HepG2 (cell line): ENCODE results near the gene PANK4. TPM values are rescaled to one million over a fixed set of nuclear protein-coding genes. Genes with fewer than 3 reads are reported as not detected.

Experiments used
- JUN ChIP-seq: sonication (generic); formaldehyde crosslinking; IDR thresholded peaks from 2 replicates; pipeline ENCODE4 v1.4.0; 2020; ENCODE audit warnings: mild to moderate bottlenecking, missing genetic modification reagents
- KDM5B ChIP-seq: sonication (generic); formaldehyde crosslinking; IDR thresholded peaks from 2 replicates; pipeline ENCODE4 v1.4.0; 2020; ENCODE audit warnings: missing genetic modification reagents, mild to moderate bottlenecking, borderline replicate concordance
- MIXL1 ChIP-seq: IDR thresholded peaks from 2 replicates; pipeline ENCODE4 v1.6.1; 2016
- MTA1 ChIP-seq: sonication (generic); formaldehyde crosslinking; IDR thresholded peaks from 2 replicates; pipeline ENCODE4 v1.4.0; 2020; ENCODE audit warnings: missing genetic modification reagents, mild to moderate bottlenecking, borderline replicate concordance
- SALL1 ChIP-seq: sonication (generic); formaldehyde crosslinking; IDR thresholded peaks from 2 replicates; pipeline ENCODE4 v1.8.0; 2022; ENCODE audit warnings: mild to moderate bottlenecking, missing genetic modification reagents
- SNAPC2 ChIP-seq: sonication (generic); formaldehyde crosslinking; IDR thresholded peaks from 2 replicates; pipeline ENCODE4 v1.8.1; 2022; ENCODE audit warnings: mild to moderate bottlenecking, missing genetic modification reagents
- ZC3H13 ChIP-seq: sonication (generic); formaldehyde crosslinking; IDR thresholded peaks from 2 replicates; pipeline ENCODE4 v1.8.1; 2023; ENCODE audit warnings: mild to moderate bottlenecking, missing genetic modification reagents, moderate library complexity
- ZNF136 ChIP-seq: sonication (generic); formaldehyde crosslinking; IDR thresholded peaks from 2 replicates; pipeline ENCODE4 v1.8.1; 2022; ENCODE audit warnings: low read depth, mild to moderate bottlenecking, moderate library complexity, missing genetic modification reagents
- ZNF547 ChIP-seq: sonication (generic); formaldehyde crosslinking; IDR thresholded peaks from 2 replicates; pipeline ENCODE4 v1.5.1; 2020; ENCODE audit warnings: mild to moderate bottlenecking, missing genetic modification reagents
- ZSCAN21 ChIP-seq: sonication (generic); formaldehyde crosslinking; IDR thresholded peaks from 2 replicates; pipeline ENCODE4 v1.8.0; 2022; ENCODE audit warnings: mild to moderate bottlenecking, missing genetic modification reagents, moderate library complexity, borderline replicate concordance
- ZZZ3 ChIP-seq: sonication (generic); formaldehyde crosslinking; IDR thresholded peaks from 2 replicates; pipeline ENCODE4 v1.4.0; 2020; ENCODE audit warnings: missing genetic modification reagents, mild to moderate bottlenecking, borderline replicate concordance
- polyA plus RNA-seq, 8 experiments: library from polyadenylated mRNA; depleted of rRNA in 3 of 8; stranded (reverse) in 7 of 8; unstranded in 1 of 8; fragments of >200 nt; fragmentation: Illumina TruSeq in 4 of 8; extraction: Trizol in 4 of 8; gene quantifications; 2 replicates each; pipeline versions ENCODE4 v1.2.1 to v1.2.3, GENCODE V29; 2011 to 2016; ENCODE audit warnings: low read depth in 4 of 8, missing spikeins in 1 of 8, mixed read lengths in 1 of 8; ENCODE audit not compliant: insufficient read depth in 1 of 8
- total RNA-seq, 5 experiments: library from RNA; depleted of rRNA; stranded (reverse); fragments of >200 nt; fragmentation: Illumina TruSeq; extraction: Trizol; gene quantifications; 2 replicates each; pipeline ENCODE4 v1.2.3, GENCODE V29; 2016; ENCODE audit warnings: low read depth in 1 of 5
- TF ChIP-seq, protein P1 (sequence below): sonication (generic); formaldehyde crosslinking; IDR thresholded peaks from 2 replicates; pipeline ENCODE4 v1.4.0; 2020; ENCODE audit warnings: mild to moderate bottlenecking, missing genetic modification reagents
- TF ChIP-seq, protein P2 (sequence below): sonication (generic); formaldehyde crosslinking; IDR thresholded peaks from 2 replicates; pipeline ENCODE4 v1.5.0; 2020; ENCODE audit warnings: missing genetic modification reagents, mild to moderate bottlenecking, borderline replicate concordance
- TF ChIP-seq, protein P3 (sequence below): sonication (generic); formaldehyde crosslinking; IDR thresholded peaks from 2 replicates; pipeline ENCODE4 v1.4.0; 2020; ENCODE audit warnings: missing genetic modification reagents, borderline replicate concordance
- TF ChIP-seq, protein P4 (sequence below): sonication (generic); formaldehyde crosslinking; IDR thresholded peaks from 2 replicates; pipeline ENCODE4 v1.5.0; 2020; ENCODE audit warnings: mild to moderate bottlenecking, missing genetic modification reagents, moderate library complexity
- TF ChIP-seq, protein P5 (sequence below), 2 experiments: sonication (generic) in 1 of 2; formaldehyde crosslinking in 1 of 2; IDR thresholded peaks; 2 replicates each; pipeline versions ENCODE4 v1.4.0 to v1.6.1; 2018 to 2020; ENCODE audit warnings: missing genetic modification reagents in 2 of 2, borderline replicate concordance in 1 of 2, low read depth in 1 of 2, mild to moderate bottlenecking in 1 of 2, missing biosample characterization in 1 of 2

PANK4 gene
- total and polyA plus RNA-seq, 2 of the 13 experiments (the other 11 are each of a cell fraction or from before 2014, with no cell fraction given) = 17.4 to 19.3 TPM

- TF ChIP-seq, protein P1, sequence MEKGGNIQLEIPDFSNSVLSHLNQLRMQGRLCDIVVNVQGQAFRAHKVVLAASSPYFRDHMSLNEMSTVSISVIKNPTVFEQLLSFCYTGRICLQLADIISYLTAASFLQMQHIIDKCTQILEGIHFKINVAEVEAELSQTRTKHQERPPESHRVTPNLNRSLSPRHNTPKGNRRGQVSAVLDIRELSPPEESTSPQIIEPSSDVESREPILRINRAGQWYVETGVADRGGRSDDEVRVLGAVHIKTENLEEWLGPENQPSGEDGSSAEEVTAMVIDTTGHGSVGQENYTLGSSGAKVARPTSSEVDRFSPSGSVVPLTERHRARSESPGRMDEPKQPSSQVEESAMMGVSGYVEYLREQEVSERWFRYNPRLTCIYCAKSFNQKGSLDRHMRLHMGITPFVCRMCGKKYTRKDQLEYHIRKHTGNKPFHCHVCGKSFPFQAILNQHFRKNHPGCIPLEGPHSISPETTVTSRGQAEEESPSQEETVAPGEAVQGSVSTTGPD (CRISPR knock-in tag) = peak; percentile 24; the same call in 1 of the 2 replicates
- TF ChIP-seq ZZZ3 (CRISPR knock-in tag) (no peak), SNAPC2 (CRISPR knock-in tag) (peak; percentile 60; the same call in 1 of the 2 replicates), ZNF547 (CRISPR knock-in tag) (no peak), MIXL1 (CRISPR knock-in tag) (no peak), SALL1 (peak; percentile 69; the same call in 1 of the 2 replicates), ZC3H13 (CRISPR knock-in tag) (no peak; the same call in 1 of the 2 replicates), ZSCAN21 (CRISPR knock-in tag) (peak; percentile 55; the same call in 1 of the 2 replicates), ZNF136 (CRISPR knock-in tag) (no peak), MTA1 (0 out of 2 replicates have a peak, but pooled peaks have one; percentile 18), JUN (CRISPR knock-in tag) (no peak), KDM5B (peak; percentile 52; the same call in 1 of the 2 replicates)
- TF ChIP-seq, protein P2, sequence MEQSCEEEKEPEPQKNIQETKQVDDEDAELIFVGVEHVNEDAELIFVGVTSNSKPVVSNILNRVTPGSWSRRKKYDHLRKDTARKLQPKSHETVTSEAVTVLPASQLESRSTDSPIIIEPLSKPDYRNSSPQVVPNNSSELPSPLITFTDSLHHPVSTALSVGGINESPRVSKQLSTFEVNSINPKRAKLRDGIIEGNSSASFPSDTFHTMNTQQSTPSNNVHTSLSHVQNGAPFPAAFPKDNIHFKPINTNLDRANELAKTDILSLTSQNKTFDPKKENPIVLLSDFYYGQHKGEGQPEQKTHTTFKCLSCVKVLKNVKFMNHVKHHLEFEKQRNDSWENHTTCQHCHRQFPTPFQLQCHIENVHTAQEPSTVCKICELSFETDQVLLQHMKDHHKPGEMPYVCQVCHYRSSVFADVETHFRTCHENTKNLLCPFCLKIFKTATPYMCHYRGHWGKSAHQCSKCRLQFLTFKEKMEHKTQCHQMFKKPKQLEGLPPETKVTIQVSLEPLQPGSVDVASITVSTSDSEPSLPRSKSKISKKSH (CRISPR knock-in tag) = 0 out of 2 replicates have a peak, but pooled peaks have one; percentile 56
- TF ChIP-seq, protein P3, sequence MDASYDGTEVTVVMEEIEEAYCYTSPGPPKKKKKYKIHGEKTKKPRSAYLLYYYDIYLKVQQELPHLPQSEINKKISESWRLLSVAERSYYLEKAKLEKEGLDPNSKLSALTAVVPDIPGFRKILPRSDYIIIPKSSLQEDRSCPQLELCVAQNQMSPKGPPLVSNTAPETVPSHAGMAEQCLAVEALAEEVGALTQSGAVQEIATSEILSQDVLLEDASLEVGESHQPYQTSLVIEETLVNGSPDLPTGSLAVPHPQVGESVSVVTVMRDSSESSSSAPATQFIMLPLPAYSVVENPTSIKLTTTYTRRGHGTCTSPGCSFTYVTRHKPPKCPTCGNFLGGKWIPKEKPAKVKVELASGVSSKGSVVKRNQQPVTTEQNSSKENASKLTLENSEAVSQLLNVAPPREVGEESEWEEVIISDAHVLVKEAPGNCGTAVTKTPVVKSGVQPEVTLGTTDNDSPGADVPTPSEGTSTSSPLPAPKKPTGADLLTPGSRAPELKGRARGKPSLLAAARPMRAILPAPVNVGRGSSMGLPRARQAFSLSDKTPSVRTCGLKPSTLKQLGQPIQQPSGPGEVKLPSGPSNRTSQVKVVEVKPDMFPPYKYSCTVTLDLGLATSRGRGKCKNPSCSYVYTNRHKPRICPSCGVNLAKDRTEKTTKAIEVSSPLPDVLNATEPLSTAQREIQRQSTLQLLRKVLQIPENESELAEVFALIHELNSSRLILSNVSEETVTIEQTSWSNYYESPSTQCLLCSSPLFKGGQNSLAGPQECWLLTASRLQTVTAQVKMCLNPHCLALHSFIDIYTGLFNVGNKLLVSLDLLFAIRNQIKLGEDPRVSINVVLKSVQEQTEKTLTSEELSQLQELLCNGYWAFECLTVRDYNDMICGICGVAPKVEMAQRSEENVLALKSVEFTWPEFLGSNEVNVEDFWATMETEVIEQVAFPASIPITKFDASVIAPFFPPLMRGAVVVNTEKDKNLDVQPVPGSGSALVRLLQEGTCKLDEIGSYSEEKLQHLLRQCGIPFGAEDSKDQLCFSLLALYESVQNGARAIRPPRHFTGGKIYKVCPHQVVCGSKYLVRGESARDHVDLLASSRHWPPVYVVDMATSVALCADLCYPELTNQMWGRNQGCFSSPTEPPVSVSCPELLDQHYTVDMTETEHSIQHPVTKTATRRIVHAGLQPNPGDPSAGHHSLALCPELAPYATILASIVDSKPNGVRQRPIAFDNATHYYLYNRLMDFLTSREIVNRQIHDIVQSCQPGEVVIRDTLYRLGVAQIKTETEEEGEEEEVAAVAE = 0 out of 2 replicates have a peak, but pooled peaks have one; percentile 10
- TF ChIP-seq, protein P4, sequence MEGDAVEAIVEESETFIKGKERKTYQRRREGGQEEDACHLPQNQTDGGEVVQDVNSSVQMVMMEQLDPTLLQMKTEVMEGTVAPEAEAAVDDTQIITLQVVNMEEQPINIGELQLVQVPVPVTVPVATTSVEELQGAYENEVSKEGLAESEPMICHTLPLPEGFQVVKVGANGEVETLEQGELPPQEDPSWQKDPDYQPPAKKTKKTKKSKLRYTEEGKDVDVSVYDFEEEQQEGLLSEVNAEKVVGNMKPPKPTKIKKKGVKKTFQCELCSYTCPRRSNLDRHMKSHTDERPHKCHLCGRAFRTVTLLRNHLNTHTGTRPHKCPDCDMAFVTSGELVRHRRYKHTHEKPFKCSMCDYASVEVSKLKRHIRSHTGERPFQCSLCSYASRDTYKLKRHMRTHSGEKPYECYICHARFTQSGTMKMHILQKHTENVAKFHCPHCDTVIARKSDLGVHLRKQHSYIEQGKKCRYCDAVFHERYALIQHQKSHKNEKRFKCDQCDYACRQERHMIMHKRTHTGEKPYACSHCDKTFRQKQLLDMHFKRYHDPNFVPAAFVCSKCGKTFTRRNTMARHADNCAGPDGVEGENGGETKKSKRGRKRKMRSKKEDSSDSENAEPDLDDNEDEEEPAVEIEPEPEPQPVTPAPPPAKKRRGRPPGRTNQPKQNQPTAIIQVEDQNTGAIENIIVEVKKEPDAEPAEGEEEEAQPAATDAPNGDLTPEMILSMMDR (CRISPR knock-in tag) = peak; percentile 35
- TF ChIP-seq, protein P5, sequence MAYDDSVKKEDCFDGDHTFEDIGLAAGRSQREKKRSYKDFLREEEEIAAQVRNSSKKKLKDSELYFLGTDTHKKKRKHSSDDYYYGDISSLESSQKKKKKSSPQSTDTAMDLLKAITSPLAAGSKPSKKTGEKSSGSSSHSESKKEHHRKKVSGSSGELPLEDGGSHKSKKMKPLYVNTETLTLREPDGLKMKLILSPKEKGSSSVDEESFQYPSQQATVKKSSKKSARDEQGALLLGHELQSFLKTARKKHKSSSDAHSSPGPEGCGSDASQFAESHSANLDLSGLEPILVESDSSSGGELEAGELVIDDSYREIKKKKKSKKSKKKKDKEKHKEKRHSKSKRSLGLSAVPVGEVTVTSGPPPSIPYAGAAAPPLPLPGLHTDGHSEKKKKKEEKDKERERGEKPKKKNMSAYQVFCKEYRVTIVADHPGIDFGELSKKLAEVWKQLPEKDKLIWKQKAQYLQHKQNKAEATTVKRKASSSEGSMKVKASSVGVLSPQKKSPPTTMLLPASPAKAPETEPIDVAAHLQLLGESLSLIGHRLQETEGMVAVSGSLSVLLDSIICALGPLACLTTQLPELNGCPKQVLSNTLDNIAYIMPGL (CRISPR knock-in tag; IDR thresholded peaks at IDR 0.05; ENCODE audit: borderline replicate concordance in 1 of 2, low read depth in 1 of 2) = no peak; a peak in 2 of 4 replicates
These were observed 29.4 kb upstream of the PANK4 start (continued) for GRCh38 chr1:2555634-2556276.
